H9 (cell line): Measurements from ENCODE around the gene NEMP1. TPM values are rescaled to one million over a fixed set of nuclear protein-coding genes. Genes with fewer than 3 reads are reported as not detected.
A peak's percentile ranks its signal among the peaks of the same experiment; 100 is the strongest.

Experiments
- DNase-seq: peaks from one replicate; pipeline ENCODE4 v3.0.0-alpha.2; 2017
- H2AFZ ChIP-seq: one replicate; pipeline ENCODE4 v1.6.1; 2013; ENCODE audit warnings: mild to moderate bottlenecking, low read length, control low read depth, moderate library complexity
- H2AK5ac ChIP-seq: 2 replicates; pipeline ENCODE4 v1.6.1; 2013; ENCODE audit warnings: low read length, control low read depth, mixed read lengths; ENCODE audit not compliant: insufficient read length
- H2BK120ac ChIP-seq: one replicate; pipeline ENCODE4 v1.6.1; 2013; ENCODE audit warnings: low read depth, mild to moderate bottlenecking, low read length, control low read depth, inconsistent platforms; ENCODE audit not compliant: poor library complexity, severe bottlenecking
- H2BK12ac ChIP-seq: 2 replicates; pipeline ENCODE4 v1.6.1; 2013; ENCODE audit warnings: low read length, control low read depth, mixed read lengths, low read depth; ENCODE audit not compliant: insufficient read length
- H2BK15ac ChIP-seq: 2 replicates; pipeline ENCODE4 v1.6.1; 2013; ENCODE audit warnings: low read depth, low read length, control low read depth
- H2BK20ac ChIP-seq: one replicate; pipeline ENCODE4 v1.6.1; 2013; ENCODE audit warnings: low read depth, mild to moderate bottlenecking, low read length, control low read depth, inconsistent platforms; ENCODE audit not compliant: poor library complexity, severe bottlenecking
- H2BK5ac ChIP-seq: 2 replicates; pipeline ENCODE4 v1.6.1; 2013; ENCODE audit warnings: low read length, control low read depth, mixed read lengths; ENCODE audit not compliant: insufficient read length
- H3K14ac ChIP-seq: 2 replicates; pipeline ENCODE4 v1.6.1; 2013; ENCODE audit warnings: low read length, control low read depth; ENCODE audit not compliant: insufficient read depth
- H3K18ac ChIP-seq: 2 replicates; pipeline ENCODE4 v1.6.1; 2013; ENCODE audit warnings: low read depth, mild to moderate bottlenecking, mixed read lengths, low read length, control low read depth; ENCODE audit not compliant: insufficient read length
- H3K23ac ChIP-seq: 2 replicates; pipeline ENCODE4 v1.6.1; 2013; ENCODE audit warnings: low read length, control low read depth, mixed read lengths, low read depth; ENCODE audit not compliant: insufficient read length
- H3K23me2 ChIP-seq: 2 replicates; pipeline ENCODE4 v1.6.1; 2013; ENCODE audit warnings: low read depth, mild to moderate bottlenecking, mixed read lengths, low read length, control low read depth; ENCODE audit not compliant: insufficient read length, poor library complexity, severe bottlenecking
- H3K27ac ChIP-seq: 2 replicates; pipeline ENCODE4 v1.5.1; 2013; ENCODE audit warnings: low read length, control low read depth, mixed read lengths, low read depth; ENCODE audit not compliant: insufficient read length
- H3K27me3 ChIP-seq: 2 replicates; pipeline ENCODE4 v1.6.1; 2013; ENCODE audit warnings: low read length, control low read depth, inconsistent platforms; ENCODE audit not compliant: insufficient read depth
- H3K4ac ChIP-seq: 2 replicates; pipeline ENCODE4 v1.6.1; 2013; ENCODE audit warnings: low read depth, mild to moderate bottlenecking, control low read depth, inconsistent platforms, low read length, moderate library complexity
- H3K4me1 ChIP-seq: 2 replicates; pipeline ENCODE4 v1.6.1; 2013; ENCODE audit warnings: low read length, control low read depth, inconsistent platforms; ENCODE audit not compliant: insufficient read depth
- H3K4me2 ChIP-seq: 2 replicates; pipeline ENCODE4 v1.6.1; 2013; ENCODE audit warnings: low read length, control low read depth, mixed read lengths; ENCODE audit not compliant: insufficient read length, insufficient read depth
- H3K56ac ChIP-seq: 2 replicates; pipeline ENCODE4 v1.6.1; 2013; ENCODE audit warnings: low read depth, mild to moderate bottlenecking, mixed read lengths, low read length, control low read depth; ENCODE audit not compliant: insufficient read length
- H3K79me1 ChIP-seq: 2 replicates; pipeline ENCODE4 v1.6.1; 2013; ENCODE audit warnings: low read depth, mild to moderate bottlenecking, moderate library complexity, low read length, control low read depth, inconsistent platforms; ENCODE audit not compliant: insufficient read depth, poor library complexity, severe bottlenecking
- H3K79me2 ChIP-seq: 2 replicates; pipeline ENCODE4 v1.6.1; 2013; ENCODE audit warnings: low read length, control low read depth, inconsistent platforms; ENCODE audit not compliant: insufficient read depth
- H3K9ac ChIP-seq: 2 replicates; pipeline ENCODE4 v1.6.1; 2013; ENCODE audit warnings: low read length, control low read depth, mixed read lengths; ENCODE audit not compliant: insufficient read length; ENCODE audit errors: extremely low read depth
- H3K9me3 ChIP-seq: one replicate; pipeline ENCODE4 v1.6.1; 2013; ENCODE audit warnings: low read depth, low read length, inconsistent platforms; ENCODE audit not compliant: control insufficient read depth
- H3T11ph ChIP-seq: one replicate; pipeline ENCODE4 v1.6.1; 2013; ENCODE audit warnings: mild to moderate bottlenecking, low read length, control low read depth, inconsistent platforms
- H4K20me1 ChIP-seq: one replicate; pipeline ENCODE4 v1.6.1; 2013; ENCODE audit not compliant: control insufficient read depth, insufficient read length, insufficient read depth
- H4K5ac ChIP-seq: 2 replicates; pipeline ENCODE4 v1.6.1; 2013; ENCODE audit warnings: low read depth, mild to moderate bottlenecking, mixed read lengths, low read length, control low read depth; ENCODE audit not compliant: insufficient read length
- H4K8ac ChIP-seq: replicated peaks from 2 replicates; pipeline ENCODE4 v1.6.1; 2013; ENCODE audit warnings: low read length, control low read depth, mixed read lengths, low read depth; ENCODE audit not compliant: insufficient read length
- H4K91ac ChIP-seq: 2 replicates; pipeline ENCODE4 v1.6.1; 2013; ENCODE audit warnings: low read depth, mild to moderate bottlenecking, moderate library complexity, mixed read lengths, low read length, control low read depth; ENCODE audit not compliant: insufficient read length
- H3K27ac Mint-ChIP-seq, 3 experiments: 2 replicates in 2 of 3; 3 replicates in 1 of 3; pipeline ENCODE4 v1.8.0; 2020 to 2021; ENCODE audit warnings: mixed read lengths in 3 of 3, mild to moderate bottlenecking in 1 of 3, moderate library complexity in 1 of 3
- H3K27me3 Mint-ChIP-seq: 2 replicates; pipeline ENCODE4 v1.8.0; 2021; ENCODE audit warnings: low read depth, mild to moderate bottlenecking, moderate library complexity, mixed read lengths
- H3K36me3 Mint-ChIP-seq, 3 experiments: 2 replicates in 2 of 3; 3 replicates in 1 of 3; pipeline ENCODE4 v1.8.0; 2020 to 2021; ENCODE audit warnings: low read depth in 3 of 3, mixed read lengths in 3 of 3; ENCODE audit not compliant: insufficient read depth in 1 of 3
- H3K4me1 Mint-ChIP-seq, 2 experiments: 2 replicates each; pipeline ENCODE4 v1.8.0; 2020; ENCODE audit warnings: mixed read lengths in 2 of 2
- H3K4me3 Mint-ChIP-seq, 2 experiments: 2 replicates in 1 of 2; 3 replicates in 1 of 2; pipeline ENCODE4 v1.8.0; 2020 to 2021; ENCODE audit warnings: mild to moderate bottlenecking in 2 of 2, mixed read lengths in 2 of 2, moderate library complexity in 1 of 2
- H3K9me3 Mint-ChIP-seq, 2 experiments: 2 replicates in 1 of 2; 3 replicates in 1 of 2; pipeline ENCODE4 v1.8.0; 2020; ENCODE audit warnings: mild to moderate bottlenecking in 2 of 2, mixed read lengths in 2 of 2, moderate library complexity in 1 of 2
- CTCF ChIP-seq: fragments of 200-600 bp; sonication (generic); conservative IDR thresholded peaks from 3 replicates; pipeline ENCODE4 v1.8.0; 2021; ENCODE audit warnings: antibody characterized with exemption, mild to moderate bottlenecking
- WGBS: extraction: QIAGEN DNeasy Blood & Tissue Kit; methylation state at CpG from one replicate; pipeline ENCODE4 v1.1.7; 2013; ENCODE audit warnings: missing lambda C conversion rate, low lambda C conversion rate, mixed read lengths; ENCODE audit not compliant: insufficient read length; ENCODE audit errors: extremely low coverage; 5-methylcytosine and 5-hydroxymethylcytosine counted together
- total RNA-seq: library from RNA; stranded (reverse); gene quantifications from 2 replicates; pipeline ENCODE4 v1.2.1, GENCODE V29; 2021

Gene NEMP1
- total RNA-seq, 1 experiment from 2014 or later = 50.1 TPM

GRCh38 chr12:57087010-57087690 is 8.6 kb upstream of the NEMP1 start:
- Histone ChIP-seq H4K5ac (no peak overlapping the region), H3K4me1 (no peaks in the 10 kb centered on the region), H3K23me2 (peaks cover 9% of the 10 kb centered on the region), H3K56ac (no peak overlapping the region), H3K23ac (no peak overlapping the region), H4K20me1 (no peaks in the 10 kb centered on the region), H3K27me3 (no peaks in the 10 kb centered on the region), H2AFZ (no peak overlapping the region), H3K9ac (peak overlapping the region; percentile 5), H2BK120ac (no peak overlapping the region), H4K91ac (no peak overlapping the region), H3K27ac (no peak overlapping the region), H3K14ac (no peak overlapping the region), H2BK15ac (no peak overlapping the region), H3K79me2 (no peaks in the 10 kb centered on the region; the same call in 1 of the 2 replicates), H3T11ph (no peak overlapping the region), H3K4me2 (peak overlapping the region; percentile 63), H2BK20ac (no peak overlapping the region), H2BK12ac (no peak overlapping the region), H2BK5ac (no peak overlapping the region), H3K79me1 (no peaks in the 10 kb centered on the region), H3K18ac (peak overlapping the region; percentile 12), H2AK5ac (no peak overlapping the region), H3K4ac (no peak overlapping the region), H4K8ac (no peak overlapping the region), H3K9me3 (no peaks in the 10 kb centered on the region)
- peaks cover 5 to 23% (median 23%) of the 10 kb centered on the region in 3 experiments for H3K36me3 Mint-ChIP-seq
- H3K27me3 Mint-ChIP-seq = no peaks in the 10 kb centered on the region
- DNase-seq = peak; percentile 87
- WGBS = no CpG with 5 or more reads among the region's 52 CpGs
- H3K9me3 Mint-ChIP-seq = no peaks in the 10 kb centered on the region; a peak in 1 of 5 replicates
- H3K27ac Mint-ChIP-seq = peak overlapping the region; percentile 97 to 100 (median 98)
- peaks cover 36 to 40% of the 10 kb centered on the region in 2 experiments for H3K4me1 Mint-ChIP-seq
- H3K4me3 Mint-ChIP-seq = peak overlapping the region; percentile 79 to 91
- TF ChIP-seq CTCF = no peak
